Stimulated activated CD4-positive, alpha-beta T cell treated with anti-CD3 and anti-CD28 coated beads, TNF-alpha, amount 100 ng/mL, for 1 hour (primary cell): ENCODE data around the gene RPS6KA1.
A peak's percentile ranks its signal among the peaks of the same experiment; 100 is the strongest.
"Not testable (repeated sequence)": the region's sequence is repeated elsewhere in the genome, so short reads cannot be mapped to it uniquely, and the experiment has no call there.

Source experiments
- DNase-seq, 3 donors: peaks; one replicate each; pipeline ENCODE4 v3.0.0-alpha.2; 2020; ENCODE audit warnings: low read depth in 3 of 3, low spot score in 1 of 3

The RPS6KA1 gene

DNA sequence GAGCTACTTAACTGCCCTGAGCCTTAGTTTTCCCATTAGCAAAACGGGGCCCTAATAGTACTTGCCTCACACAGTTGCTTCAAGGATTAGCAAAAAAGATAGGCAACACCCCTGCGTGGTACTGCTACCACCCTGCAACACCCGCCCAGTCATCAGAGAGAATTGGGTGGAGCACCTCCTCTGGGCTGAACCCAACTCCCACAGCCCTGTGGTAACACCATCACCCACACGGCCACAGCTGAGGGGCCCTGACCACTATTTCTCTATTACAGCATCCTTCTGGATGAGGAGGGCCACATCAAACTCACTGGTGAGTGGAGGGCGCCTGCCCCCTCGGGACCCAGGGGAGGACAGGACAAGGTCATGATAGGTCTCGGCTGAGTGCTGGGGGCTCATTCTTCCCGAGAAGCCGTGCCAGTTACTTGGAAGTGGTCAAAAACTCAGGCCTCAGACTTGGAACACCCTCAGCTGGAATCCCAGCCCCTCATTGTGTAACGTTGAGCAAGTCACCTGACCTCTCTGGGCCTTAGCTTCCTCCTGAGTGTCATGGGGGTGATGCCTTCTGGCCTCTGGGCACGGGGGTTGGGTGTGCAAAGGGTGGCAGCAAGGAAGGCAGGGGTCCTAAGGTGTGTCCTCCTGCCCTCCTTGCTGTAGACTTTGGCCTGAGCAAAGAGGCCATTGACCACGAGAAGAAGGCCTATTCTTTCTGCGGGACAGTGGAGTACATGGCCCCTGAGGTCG is 24.6 kb downstream of the RPS6KA1 start:
- DNase-seq = no peak

DNA sequence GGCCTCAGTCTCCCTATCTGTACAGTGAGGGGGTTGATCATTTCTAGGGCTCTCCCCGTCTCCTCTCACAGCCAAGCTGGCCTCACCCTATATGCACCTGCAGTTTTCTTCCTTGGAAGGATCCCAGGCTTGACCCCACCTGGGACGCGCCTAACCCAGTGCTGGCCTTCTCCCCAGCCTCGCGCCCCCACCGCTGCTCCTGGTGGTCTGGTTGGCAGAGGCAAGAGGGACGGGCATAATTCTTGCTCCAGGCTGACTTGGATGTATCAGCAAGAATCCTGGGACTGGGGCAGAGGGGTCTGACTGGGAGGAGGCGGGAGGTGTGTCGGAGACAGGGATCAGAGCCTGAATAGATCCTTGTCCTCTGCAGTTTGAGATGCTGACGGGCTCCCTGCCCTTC is 25.2 kb downstream of the RPS6KA1 start:
- DNase-seq = no peak

DNA sequence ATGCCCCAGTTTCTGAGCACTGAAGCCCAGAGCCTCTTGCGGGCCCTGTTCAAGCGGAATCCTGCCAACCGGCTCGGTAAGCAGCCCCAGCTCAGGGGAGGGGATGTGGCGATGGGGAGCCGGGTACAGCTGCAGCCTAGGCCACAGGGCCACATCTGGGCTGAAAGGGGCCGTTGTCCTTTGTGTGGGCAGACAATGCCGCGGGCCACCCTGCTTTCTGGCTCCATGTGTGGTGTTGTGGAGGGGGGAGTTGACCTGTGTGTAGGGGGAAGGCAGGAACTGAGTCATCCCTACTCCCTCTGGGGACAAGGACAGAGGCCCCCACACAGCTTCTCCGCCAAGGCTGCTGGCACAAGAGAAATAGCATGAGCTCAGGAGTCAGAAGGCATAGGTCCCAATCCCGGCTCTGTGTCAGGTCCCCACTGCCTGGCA is 26.0 kb downstream of the RPS6KA1 start:
- no peak for DNase-seq

DNA sequence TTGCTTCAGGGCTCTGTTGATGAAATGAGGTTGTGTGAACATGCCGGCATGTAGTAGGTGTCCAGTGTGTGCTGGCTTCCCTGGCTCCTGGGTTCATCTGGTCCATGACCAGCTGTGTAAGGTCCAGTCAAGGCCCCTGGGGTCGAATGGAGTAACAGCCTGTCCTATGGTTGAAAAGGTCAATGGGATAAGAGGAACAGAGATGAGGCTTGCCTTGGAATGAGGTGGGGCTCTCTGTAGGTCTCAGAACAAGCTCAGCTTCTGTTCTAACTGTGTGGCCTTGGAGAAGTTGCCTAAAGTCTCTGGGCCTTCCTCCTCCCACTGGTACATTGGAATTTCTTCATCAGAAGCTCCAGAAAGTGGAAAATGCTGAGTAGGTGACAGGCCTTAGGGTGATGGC is 26.6 kb downstream of the RPS6KA1 start:
- DNase-seq = no peak

DNA sequence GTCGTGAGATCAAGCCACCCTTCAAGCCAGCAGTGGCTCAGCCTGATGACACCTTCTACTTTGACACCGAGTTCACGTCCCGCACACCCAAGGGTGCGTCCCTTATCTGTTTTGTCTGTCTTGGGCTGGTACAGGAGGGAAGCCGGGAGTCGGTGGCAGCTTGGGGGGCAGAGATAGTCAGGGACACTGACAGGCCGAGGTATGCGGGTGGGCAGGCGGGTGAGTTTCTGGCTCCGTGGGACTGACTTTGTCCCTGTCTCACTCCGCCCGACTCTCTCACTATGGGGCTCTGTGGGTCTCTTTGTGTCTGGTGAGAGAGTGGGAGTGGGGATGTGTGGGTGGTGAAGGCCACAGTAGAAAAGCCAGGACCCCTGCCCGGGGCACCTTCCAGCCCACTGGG is 27.4 kb downstream of the RPS6KA1 start:
- DNase-seq = no peak

DNA sequence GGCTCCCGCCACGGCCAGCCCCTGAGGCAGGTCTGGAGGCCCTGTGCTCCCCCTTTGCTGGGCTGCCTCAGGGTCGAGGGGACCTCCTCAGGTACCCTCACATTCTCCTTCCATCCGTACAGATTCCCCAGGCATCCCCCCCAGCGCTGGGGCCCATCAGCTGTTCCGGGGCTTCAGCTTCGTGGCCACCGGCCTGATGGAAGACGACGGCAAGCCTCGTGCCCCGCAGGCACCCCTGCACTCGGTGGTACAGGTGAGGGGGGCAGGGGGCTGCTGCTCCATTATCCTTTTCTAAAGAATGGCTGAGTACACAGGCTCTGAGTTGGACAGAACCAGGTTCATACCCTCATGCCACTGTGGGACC is 29.1 kb downstream of the RPS6KA1 start:
- DNase-seq = no peak

DNA sequence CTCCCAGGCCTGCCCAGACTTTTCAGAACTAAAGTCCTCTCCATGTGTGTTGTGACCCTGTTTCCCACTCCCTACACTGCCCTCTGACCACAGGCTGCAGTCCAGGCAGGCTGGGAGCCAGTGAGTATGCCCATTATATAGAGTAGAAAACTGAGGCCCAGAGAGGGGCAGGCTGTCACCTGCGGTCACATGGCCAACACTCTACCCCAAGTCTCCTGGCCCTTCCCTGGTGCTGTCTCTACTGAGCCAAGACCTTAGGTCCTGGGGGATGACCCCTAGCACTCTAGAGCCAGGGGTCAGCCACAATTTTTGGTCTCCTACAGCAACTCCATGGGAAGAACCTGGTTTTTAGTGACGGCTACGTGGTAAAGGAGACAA is 30.8 kb downstream of the RPS6KA1 start:
- no peak for DNase-seq

DNA sequence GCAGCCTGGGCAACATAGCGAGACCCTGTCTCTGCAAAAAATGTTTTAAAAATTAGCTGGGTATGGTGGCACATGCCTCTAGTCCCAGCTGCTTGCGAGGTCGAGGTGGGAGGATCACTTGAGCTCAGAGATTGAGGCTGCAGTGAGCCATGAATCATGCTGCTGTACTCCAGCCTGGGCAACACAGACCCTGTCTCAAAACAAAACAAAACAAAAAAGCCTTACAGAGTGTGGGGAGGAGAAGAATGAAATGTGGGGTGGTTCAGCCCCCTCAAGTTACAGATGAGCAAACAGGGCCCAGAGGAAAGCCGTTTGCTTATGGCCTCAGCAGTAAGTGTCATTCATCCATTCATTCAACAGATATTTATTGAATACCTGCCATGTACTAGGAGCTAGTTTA is 40.7 kb downstream of the RPS6KA1 start:
- no peak for DNase-seq

DNA sequence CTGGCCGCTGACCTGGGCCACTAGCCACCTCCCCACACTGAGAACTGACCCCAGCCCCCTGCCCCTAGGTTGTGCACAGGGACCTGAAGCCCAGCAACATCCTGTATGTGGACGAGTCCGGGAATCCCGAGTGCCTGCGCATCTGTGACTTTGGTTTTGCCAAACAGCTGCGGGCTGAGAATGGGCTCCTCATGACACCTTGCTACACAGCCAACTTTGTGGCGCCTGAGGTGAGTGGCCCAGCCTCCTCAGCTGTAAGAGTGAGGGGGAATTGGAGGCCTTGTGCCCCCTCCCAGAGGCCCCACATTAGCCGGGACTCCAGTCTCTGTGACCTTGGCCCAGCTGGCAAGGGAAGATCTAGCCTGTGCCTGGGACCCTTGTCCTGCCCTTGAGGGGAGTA is 41.8 kb downstream of the RPS6KA1 start:
- no peak for DNase-seq

DNA sequence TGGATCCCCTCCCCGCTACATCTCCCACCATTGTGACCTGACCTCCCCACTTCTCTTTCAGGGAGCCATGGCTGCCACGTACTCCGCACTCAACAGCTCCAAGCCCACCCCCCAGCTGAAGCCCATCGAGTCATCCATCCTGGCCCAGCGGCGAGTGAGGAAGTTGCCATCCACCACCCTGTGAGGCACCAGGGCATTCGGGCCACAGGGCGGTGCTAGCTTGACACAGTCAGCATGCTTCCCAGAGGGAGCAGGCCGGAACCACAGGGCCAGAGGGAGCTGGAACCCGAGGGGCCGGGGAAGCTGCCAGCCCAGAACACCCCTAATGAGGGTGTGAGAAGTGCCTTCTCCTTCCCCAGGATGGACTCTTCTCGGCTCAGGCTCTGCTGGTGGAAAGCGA is 44.5 kb downstream of the RPS6KA1 start:
- no peak for DNase-seq

DNA sequence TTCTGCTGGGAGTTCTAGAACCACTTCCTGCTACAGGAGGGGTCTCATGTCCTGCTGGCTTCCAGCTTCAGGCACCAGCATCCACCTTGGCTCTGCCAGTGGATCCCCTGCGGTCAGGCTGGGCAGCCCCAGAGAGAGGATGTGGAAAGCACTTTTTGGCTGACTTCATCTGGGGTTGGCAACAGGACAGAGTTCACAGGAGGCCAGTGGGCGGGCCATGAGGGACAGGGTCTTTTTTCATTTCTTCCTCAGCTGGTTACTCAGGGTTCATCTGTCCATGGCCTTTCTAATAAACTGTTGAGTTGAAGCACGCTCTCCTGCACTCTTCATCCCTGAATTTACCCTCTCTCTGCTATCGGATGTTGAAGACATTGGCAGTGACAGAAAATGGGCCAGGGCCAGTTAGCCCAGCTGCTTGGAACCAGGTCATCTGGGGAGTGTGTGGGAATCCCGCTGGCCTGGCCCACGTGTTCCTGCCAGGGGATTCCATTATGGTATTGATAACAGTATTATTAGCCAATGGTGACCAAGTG is 45.2 kb downstream of the RPS6KA1 start:
- DNase-seq = no peak

DNA sequence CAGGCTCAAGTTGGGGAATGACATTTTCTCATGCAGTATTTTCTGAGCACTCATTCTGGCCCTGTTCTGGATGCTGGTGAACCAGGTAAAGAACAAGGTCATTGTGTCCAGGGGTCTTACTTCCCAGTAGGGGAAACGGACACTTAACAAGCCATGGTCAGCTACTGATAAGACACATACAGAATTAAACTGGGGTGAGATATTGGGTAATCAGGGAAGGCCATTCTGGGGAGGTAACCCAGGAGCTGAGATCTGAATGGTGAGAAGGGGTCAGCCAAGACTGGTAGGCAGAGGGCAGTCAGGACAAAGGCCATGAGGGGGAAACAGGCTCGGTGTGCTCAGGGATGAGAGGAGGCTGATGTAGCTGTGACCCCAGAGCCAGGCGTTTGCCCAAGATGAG is 45.8 kb downstream of the RPS6KA1 start:
- DNase-seq = no peak

DNA sequence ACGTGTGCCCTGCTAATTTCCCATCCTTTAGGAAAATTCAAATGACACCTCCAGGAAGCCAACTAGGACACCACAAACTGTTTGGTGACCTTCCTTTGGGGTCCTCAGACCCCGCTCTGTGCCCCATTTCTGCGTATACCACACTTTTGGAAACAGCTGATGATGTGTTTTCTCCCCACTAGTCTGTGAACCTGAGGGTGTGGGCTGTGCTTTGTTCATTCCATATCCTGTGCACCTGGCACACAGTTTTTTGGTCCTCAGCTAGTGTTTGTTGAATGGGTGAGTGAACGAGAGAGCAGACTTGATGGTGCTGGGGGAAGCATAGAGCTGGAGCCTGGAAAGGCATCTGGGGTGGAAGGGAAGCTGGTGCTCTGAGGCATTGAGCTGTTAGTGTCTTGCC is 48.6 kb downstream of the RPS6KA1 start:
- no peak for DNase-seq

DNA sequence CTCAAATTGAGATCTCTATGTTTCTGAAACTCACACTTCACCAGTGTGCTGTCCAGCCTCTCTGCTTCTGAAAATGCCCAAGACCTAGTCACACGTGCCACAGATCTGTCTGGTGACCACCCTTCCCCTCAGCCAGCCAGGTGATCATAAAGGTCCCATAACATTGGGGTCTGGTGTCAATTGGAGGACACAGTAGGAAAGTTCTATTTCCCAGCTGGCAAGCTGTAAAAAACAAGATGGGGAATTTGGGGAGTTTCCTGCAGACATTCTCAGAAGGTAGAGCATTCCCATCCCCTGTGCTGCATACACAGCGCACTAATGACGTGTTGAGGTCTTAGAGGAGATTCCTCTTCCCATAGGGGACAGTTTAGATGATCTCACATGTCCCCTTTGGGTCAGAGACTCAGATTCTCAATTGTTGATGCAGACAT is 50.1 kb downstream of the RPS6KA1 start:
- no peak for DNase-seq

DNA sequence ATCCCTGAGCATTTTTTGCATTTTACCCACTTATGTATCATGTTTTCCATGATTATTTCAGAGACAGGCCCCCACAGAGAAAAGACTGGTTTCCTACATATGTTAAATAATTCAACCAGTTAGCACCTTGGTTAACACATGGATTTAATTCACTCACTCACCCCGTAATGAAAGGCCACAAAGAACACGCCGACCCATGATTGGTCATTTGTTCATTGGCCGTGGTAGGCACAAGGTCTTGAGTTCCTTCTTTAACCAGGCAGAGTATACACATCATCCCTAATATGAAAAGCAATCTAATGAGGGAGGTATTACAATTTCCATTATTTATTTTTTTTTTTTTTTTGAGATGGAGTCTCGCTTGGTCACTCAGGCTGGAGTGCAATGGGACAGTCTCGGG is 50.6 kb downstream of the RPS6KA1 start:
- DNase-seq = no peak

DNA sequence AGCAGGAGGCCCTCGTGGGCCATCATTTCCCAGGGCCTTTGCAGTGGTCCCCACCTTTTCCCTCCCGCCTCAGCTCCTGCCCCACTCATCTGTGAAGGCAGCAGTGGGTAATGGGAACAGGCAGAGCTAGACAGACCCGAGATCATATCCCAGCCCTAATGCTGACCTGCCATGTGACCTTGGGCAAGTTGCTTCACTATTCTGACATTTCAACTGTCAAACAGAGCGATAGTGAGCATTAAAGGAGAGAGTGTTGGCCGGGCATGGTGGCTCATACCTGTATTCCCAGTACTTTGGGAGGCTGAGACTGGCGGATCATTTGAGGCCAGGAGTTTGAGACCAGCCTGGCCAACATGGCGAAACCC is 51.7 kb downstream of the RPS6KA1 start:
- DNase-seq = no peak

DNA sequence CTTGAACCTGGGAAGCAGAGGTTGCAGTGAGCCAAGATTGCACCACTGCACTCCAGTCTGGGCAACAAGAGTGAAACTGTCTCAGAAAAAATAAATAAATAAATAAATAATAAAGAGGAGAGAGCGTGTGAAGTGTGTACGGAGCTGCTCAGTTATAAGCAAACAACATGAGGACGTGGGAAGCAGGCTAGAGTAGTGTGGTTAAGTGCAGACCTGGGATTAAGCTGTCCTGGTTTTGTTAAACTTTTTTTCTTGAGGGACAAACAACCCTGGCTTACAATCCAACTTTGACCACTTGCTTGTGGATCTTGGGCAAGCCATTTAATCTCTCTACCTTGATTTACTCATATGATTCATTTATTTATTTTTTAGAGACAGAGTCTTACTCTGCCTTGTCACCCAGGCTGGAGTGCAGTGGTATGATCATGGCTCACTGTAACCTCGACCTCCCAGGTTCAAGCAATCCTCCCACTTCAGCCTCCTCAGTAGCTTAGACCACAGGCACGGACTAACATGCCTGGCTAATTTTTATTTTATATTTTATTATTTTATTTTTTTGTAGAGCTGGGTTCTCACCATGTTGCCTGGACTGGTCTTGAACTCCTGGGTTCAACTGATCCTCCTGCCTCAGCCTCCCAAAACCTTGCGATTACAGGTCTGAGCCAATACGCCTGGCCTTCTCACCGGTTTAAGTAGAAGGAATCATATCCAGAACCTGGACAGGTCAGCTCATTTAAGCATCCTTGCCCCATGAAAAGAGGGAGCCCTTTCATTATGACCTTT is 52.7 kb downstream of the RPS6KA1 start:
- DNase-seq = no peak

DNA sequence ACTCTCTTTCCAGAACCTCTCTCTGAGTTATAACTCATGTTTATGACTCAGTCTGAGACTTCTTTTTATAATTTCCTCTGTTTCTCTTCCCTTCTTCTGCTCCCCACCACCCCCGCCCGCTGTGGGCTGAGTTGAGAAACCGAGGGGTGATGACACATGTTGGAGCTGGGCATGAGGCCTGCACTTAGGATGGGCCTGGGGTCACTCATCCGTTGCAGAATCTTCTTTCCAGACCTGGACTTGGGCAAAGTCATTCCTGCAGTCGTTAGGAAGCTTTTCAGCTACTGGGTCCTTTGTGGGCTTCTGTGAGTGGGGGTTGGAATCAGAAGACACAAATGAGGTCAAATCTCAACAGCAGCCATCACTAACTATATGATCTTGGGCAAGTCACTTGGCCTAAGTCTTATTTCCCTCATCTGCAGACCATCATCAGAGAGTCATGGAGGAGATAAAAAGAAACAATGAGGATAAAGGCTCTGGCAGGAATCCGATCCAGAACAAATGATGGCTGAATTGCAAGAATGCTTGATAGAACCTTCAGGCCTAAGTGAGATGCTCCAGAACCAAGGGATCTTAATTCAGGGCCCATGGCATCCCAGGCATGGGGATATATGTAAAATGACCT is 53.4 kb downstream of the RPS6KA1 start:
- peak in 1 of 3 donors; percentile 52 for DNase-seq

DNA sequence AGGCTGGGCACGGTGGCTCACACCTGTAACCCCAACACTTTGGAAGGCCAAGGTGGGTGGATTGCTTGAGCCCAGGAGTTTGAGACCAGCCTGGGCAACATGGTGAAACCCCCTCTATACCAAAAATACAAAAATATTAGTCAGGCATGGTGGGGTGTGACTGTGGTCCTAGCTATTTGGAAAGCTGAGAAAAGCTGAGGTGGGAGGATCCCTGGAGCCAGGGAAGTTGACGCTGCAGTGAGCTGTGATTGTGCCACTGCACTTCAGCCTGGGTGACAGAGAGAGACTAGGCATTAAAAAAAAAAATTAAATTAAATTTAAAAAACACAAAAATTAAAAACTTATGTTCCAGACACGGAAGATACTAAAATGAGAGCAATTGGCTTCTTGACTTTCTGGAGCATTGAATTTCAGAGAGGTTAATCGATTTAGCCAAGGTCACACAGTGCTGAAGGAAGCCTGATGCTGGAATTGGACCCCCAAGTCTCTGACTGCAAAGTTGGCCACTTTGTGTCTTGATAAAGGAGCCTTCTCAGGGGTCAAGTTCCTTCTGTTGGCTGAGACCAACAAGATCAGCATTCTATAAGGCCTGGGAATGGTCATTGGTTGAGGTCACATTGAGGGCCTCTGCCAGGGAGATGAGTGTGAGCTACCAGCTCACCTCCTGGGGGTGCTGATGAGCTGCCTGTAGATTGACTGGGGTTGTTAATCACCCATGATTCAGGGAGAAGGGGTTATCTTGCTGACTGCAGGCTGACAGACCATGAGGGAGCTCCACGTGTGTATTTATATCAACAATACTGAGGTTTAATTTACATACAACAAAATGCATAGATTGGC is 54.3 kb downstream of the RPS6KA1 start:
- no peak for DNase-seq

DNA sequence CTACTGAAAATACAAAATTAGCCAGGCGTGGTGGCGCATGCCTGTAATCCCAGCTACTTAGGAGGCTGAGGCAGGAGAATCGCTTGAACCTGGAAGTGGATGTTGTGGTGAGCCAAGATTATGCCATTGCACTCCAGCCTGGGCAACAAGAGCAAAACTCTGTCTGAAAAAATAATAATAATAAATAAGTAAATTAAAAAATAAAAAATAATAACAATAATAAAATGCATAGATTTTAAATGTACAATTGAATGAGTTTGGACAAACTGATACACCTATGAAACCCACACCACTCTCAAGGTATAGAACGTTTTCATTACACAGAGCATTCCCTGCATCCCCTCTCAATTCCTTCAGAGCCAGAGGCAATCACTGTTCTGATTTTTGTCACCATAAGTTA is 55.0 kb downstream of the RPS6KA1 start:
- DNase-seq = not testable (repeated sequence)

DNA sequence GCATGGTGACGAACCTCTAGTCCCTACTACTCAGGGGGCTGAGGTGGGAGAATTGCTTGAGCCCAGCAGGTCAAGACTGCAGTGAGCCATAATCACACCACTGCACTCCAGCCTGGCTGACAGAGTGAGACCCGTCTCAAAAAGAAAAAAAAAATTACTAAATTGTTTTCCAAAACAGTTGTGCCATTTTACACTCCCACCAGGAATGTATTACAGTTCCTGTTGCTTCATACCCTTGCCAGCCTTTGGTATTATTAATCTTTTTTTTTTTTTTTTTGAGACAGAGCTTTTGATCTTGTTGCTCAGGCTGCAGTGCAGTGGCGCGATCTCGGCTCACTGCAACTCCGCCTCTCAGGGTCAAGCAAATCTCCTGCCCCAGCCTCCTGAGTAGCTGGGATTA is 55.9 kb downstream of the RPS6KA1 start:
- no peak for DNase-seq
